HL-60 (cell line): ENCODE data around the gene SLC35F3.
A peak's percentile ranks its signal among the peaks of the same experiment; 100 is the strongest.

Experiments used
- DNase-seq, 2 experiments: peaks; one replicate each; pipeline ENCODE4 v3.0.0-alpha.2; 2010 to 2020; ENCODE audit warnings: low read depth in 1 of 2, low spot score in 1 of 2
- H3K27ac ChIP-seq: fragments of 250-450 bp; sonication (Bioruptor Pico); replicated peaks from 2 replicates; pipeline ENCODE4 v1.5.1; 2020; ENCODE audit warnings: mild to moderate bottlenecking, moderate library complexity
- H3K27me3 ChIP-seq: fragments of 250-450 bp; sonication (Bioruptor Pico); 2 replicates; pipeline ENCODE4 v1.5.1; 2021; ENCODE audit warnings: mild to moderate bottlenecking, moderate library complexity; ENCODE audit not compliant: insufficient read depth, poor library complexity, severe bottlenecking
- H3K4me3 ChIP-seq: replicated peaks from 2 replicates; pipeline ENCODE4 v1.5.1; 2011; ENCODE audit warnings: mild to moderate bottlenecking, control low read depth, low read length; ENCODE audit not compliant: insufficient read depth
- GABPA ChIP-seq: IDR thresholded peaks from 2 replicates; pipeline ENCODE4 v1.6.1; 2012; ENCODE audit warnings: low read depth
- POLR2AphosphoS5 ChIP-seq: IDR thresholded peaks from 2 replicates; pipeline ENCODE4 v1.6.1; 2012; ENCODE audit warnings: low read depth
- SPI1 ChIP-seq: IDR thresholded peaks from 2 replicates; pipeline ENCODE4 v1.6.1; 2012; ENCODE audit warnings: low read depth, mild to moderate bottlenecking, borderline replicate concordance
- TF ChIP-seq, protein P1 (sequence below): IDR thresholded peaks from one replicate; pipeline ENCODE4 v1.5.1; 2011; ENCODE audit warnings: low read length, control low read depth, inconsistent platforms; ENCODE audit not compliant: insufficient read depth
- TF ChIP-seq, protein P2 (sequence below): IDR thresholded peaks from 2 replicates; pipeline ENCODE4 v1.6.1; 2012; ENCODE audit warnings: low read depth; ENCODE audit not compliant: insufficient replicate concordance

Gene SLC35F3

DNA sequence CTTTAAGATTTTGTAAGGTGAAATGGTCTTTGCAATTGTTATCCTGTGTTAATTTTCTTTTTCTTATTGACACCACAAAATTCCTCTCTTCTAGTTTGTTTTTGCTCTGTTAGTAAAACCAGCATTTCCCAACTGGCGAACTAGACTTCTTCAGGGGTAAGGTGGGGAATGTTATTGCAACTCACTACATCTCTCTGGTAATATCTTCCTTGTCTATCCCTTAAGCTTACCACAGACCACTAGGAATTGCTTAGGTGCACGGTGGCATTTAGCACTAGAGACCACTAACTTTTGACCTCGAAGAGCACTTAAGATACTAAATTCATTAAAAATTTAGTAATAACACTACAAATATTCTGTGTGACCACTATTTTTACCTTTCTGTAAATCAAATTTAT, 464.6 kb downstream of the SLC35F3 start:
- no peaks in the 10 kb centered on the region for H3K27me3 ChIP-seq
- H3K4me3 ChIP-seq, result no peak overlapping the region
- TF ChIP-seq POLR2AphosphoS5, result no peak
- no peak for TF ChIP-seq SPI1
- TF ChIP-seq GABPA, result no peak
- TF ChIP-seq, protein P1, sequence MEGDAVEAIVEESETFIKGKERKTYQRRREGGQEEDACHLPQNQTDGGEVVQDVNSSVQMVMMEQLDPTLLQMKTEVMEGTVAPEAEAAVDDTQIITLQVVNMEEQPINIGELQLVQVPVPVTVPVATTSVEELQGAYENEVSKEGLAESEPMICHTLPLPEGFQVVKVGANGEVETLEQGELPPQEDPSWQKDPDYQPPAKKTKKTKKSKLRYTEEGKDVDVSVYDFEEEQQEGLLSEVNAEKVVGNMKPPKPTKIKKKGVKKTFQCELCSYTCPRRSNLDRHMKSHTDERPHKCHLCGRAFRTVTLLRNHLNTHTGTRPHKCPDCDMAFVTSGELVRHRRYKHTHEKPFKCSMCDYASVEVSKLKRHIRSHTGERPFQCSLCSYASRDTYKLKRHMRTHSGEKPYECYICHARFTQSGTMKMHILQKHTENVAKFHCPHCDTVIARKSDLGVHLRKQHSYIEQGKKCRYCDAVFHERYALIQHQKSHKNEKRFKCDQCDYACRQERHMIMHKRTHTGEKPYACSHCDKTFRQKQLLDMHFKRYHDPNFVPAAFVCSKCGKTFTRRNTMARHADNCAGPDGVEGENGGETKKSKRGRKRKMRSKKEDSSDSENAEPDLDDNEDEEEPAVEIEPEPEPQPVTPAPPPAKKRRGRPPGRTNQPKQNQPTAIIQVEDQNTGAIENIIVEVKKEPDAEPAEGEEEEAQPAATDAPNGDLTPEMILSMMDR, result no peak
- TF ChIP-seq, protein P2, sequence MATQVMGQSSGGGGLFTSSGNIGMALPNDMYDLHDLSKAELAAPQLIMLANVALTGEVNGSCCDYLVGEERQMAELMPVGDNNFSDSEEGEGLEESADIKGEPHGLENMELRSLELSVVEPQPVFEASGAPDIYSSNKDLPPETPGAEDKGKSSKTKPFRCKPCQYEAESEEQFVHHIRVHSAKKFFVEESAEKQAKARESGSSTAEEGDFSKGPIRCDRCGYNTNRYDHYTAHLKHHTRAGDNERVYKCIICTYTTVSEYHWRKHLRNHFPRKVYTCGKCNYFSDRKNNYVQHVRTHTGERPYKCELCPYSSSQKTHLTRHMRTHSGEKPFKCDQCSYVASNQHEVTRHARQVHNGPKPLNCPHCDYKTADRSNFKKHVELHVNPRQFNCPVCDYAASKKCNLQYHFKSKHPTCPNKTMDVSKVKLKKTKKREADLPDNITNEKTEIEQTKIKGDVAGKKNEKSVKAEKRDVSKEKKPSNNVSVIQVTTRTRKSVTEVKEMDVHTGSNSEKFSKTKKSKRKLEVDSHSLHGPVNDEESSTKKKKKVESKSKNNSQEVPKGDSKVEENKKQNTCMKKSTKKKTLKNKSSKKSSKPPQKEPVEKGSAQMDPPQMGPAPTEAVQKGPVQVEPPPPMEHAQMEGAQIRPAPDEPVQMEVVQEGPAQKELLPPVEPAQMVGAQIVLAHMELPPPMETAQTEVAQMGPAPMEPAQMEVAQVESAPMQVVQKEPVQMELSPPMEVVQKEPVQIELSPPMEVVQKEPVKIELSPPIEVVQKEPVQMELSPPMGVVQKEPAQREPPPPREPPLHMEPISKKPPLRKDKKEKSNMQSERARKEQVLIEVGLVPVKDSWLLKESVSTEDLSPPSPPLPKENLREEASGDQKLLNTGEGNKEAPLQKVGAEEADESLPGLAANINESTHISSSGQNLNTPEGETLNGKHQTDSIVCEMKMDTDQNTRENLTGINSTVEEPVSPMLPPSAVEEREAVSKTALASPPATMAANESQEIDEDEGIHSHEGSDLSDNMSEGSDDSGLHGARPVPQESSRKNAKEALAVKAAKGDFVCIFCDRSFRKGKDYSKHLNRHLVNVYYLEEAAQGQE, result no peak
- no peak overlapping the region for H3K27ac ChIP-seq
- DNase-seq, result no peak

DNA sequence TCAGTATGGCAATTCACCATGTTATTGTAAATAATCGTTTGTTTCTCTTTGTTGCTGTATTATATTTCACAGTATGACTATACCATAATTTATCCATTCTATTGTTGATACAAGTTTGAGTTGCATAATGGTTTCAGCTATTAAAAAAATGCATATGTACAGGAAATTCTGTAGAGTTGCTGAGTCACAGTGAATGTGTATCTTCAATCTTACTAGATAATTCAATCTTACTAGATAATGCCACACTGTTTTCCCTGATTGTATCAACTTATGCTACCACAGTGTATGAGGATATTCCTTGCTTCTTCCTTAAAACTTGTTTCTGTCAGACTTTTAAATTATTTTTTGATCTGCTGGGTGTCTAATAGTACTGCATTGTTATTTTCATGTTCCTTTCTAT, 465.3 kb downstream of the SLC35F3 start:
- no peaks in the 10 kb centered on the region for H3K27me3 ChIP-seq
- H3K4me3 ChIP-seq, result no peak overlapping the region
- TF ChIP-seq SPI1, result no peak
- TF ChIP-seq GABPA, result no peak
- H3K27ac ChIP-seq, result no peak overlapping the region
- no peak for DNase-seq

DNA sequence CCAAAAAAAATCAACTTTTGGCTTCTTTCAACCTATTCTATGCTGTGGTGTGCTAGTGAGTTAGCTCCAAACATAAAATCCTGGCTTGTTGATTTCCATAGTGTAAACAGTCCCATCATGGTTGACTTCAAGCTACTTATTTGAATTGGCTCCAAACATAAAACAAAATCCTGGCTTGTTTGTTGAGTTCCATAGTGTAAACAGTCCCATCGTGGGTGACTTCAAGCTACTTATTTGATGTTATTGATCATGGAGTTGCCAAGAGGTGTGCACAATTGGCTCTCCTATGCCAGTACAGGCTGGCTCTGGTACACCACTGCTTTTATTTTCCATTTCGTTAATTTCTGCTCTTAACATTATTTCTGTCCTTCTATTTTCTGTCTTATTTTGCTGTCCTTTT, 466.9 kb downstream of the SLC35F3 start:
- Histone ChIP-seq H3K4me3 (no peak overlapping the region), H3K27ac (no peak overlapping the region), H3K27me3 (no peaks in the 10 kb centered on the region)
- no peak for TF ChIP-seq GABPA
- TF ChIP-seq, protein P2, result no peak
- TF ChIP-seq, protein P1, result no peak
- no peak for TF ChIP-seq POLR2AphosphoS5
- no peak for TF ChIP-seq SPI1
- DNase-seq, result no peak

DNA sequence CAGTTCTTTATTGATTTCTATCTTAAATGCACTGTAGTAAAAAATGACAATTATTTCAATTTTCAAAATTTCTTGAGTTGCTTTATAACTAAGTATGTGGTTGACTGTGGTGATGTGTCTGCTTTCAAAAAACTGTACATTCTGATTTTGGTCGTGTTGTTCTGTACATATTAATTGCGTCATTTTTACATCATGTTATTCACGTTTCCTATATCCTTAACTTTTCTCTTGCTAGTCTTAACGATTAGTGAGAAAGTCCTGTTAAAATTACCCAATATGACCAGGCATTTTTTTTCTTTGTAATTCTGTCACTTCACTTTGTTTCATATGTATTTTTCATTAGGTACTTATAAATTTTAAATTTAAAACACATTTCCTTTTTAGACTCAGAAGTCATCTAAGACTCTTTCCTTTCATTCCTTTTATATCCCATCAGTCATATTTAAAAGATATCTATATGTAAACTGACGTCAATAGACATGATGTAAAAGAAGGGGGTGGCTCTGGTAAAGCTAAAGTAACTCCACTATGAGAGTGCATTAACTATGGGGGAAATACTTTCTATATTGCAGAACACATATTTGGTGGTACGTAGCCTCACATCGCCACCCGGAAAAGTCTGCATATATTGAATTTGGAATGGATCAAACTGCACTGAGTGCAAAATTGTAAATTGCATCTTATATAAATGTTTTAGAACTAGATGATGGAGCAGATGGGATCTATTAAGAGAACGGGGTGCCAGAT, 467.7 kb downstream of the SLC35F3 start:
- TF ChIP-seq, protein P2, result no peak
- no peak for TF ChIP-seq SPI1
- peak overlapping the region; percentile 98 for H3K27ac ChIP-seq
- peak in 1 of 2 experiments; percentile 41 for DNase-seq
- no peaks in the 10 kb centered on the region for H3K27me3 ChIP-seq
- H3K4me3 ChIP-seq, result peak overlapping the region; percentile 66
